ENCODE results near the gene MVB12B.
A peak's percentile ranks its signal among the peaks of the same experiment; 100 is the strongest.

The MVB12B gene

DNA sequence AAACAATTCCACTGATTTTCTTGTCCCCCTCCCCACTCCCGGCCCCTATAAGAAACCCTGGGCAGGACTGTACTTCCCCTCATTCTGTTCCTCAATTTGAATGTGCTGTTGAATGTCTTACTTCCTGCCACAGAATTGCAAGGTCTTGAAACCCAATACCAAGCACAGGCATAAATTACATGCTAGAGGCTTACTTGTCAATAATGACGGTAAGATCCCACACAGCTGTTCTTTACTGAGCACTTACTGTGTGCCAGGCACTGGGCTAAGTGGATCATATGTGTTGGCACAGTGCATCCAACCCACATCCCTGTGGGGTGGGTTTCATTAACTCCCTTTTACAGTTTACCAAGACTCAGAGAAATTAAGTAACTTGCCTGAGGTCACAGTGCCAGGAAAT is 63.4 kb downstream of the MVB12B start:
- no peak for DNase-seq

DNA sequence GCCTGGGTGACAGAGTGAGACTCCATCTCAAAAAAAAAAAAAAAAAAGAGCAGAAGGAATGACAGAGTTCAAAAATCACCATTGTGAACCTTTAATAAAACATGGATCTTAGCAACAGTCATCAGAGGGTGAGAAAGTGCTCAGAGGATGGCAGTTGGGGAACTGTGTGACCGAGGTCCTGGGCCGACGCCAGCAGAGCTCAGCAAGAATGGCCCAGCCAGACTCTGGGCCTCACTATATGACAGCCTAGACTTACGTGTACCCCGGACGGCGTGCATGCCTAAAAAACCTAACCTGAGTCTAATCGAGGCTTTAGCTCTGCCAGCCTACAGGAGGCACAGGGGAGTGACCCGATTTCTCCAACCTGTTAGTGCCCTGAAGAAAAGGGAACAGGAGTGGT is 64.3 kb downstream of the MVB12B start:
- no peak for DNase-seq

DNA sequence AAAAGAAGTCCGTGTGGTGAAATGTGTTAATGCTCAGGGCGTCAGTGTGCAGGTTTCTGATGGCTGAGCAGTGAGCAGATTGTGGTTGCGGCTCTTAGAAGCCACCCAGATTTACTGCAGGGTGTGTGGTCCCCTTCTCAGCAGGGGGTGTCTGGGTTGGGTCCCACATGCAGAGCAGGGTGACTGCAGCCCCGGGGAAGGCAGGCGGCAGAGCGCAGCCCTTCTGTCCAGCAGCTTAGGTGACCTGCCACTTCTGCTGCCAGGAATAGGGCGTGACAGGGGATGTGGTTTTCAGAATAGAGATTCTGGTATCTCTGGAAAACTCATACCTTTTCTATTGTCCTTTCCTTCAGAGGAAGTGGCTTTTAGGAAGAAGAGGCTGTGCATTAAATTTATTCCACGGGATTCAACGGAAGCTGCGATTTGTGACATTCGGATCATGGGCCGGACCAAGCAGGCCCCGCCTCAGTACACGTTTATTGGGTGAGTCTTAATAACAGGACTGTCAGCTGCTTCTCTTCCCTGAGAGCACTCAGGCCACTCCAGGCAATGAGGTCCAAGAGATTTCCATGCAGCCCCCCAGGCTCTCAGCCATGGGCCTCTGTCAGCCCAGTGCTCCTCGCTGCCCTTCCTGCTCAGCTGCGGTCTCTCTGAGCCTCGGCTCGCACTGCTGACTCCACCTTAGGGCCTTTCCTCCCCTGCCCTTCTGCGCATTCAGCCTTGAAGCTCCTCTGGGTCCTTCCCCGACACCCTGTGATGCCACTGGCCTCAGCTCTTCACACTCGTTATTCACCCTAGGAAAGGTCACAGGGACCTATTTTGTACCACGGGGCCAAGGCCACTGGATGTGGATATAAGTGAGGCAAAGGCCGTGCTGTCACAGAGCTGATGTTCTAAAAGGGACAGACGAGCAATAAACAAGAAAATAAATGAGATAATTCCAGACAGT is 65.4 kb downstream of the MVB12B start:
- DNase-seq: no peak

DNA sequence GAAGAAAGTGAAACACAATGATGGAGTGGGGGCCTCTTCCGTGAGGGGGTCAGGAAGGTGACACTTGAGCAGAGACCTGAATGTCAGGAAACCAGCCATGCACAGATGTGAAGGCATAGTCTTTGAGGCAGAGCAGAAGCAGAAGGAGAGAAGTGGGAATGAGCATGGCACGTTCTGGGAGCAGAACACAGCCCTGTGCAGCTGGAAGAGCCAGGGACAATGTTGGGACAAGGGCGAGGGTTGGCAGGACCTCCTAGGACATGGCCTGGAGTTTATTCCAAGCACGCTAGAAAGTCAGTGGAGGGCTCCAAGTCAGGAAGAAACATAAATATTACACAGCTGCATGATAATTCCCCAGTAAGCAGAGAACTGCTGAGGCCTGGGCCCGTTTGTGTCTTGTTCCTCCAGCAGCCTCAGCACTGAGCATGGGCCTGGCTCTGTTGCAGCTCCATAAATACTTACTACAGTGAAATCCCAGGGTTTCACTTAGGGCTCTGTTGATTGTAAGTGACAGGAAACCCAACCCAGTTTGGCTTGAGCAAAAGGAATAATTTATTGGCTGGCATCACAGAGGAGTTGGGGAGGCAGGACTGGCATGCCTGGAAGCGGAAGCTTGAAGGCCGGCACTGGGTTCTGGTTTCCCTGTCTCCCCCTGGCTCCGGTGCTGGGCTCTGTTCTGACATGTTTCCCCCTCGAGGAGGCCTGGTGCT is 66.2 kb downstream of the MVB12B start:
- DNase-seq: no peak

DNA sequence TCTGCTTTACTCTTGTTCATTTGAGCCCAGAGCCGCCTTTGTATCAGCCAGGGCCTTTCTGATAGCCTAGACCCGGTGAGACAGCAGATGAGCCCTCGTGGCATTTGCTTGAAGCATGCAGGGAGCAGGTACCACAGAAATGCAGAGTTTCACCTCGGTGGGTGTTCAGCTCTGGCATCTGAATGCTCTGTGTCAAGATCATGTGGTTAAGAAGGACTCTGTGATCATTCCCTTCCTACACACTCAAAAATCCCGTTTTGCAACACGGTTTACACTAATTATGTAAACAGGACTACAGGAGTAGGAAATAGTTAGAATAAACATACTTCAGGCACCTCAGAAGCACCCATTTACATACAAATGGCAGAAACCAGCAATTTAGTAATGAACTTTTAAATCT is 67.2 kb downstream of the MVB12B start:
- DNase-seq: no peak

DNA sequence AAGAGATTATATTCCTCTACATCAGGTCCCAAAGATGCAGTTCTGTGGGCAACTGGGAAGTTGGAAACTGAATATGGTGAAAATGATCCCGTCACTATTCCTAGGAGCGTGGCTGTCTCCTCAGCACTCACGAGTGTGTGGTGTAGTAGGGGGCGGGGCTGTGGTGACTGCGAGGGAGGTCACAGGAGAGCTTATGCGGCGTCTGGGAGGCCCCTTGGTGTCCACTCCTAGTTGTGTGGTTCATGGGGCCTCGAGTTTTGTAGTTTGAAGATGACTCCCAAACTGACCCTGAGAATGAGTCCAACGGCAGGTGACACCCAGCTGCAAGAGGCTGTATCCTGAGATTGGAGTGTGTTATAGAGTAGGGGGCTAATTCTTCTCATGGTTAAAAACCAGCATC is 68.2 kb downstream of the MVB12B start:
- DNase-seq: no peak

DNA sequence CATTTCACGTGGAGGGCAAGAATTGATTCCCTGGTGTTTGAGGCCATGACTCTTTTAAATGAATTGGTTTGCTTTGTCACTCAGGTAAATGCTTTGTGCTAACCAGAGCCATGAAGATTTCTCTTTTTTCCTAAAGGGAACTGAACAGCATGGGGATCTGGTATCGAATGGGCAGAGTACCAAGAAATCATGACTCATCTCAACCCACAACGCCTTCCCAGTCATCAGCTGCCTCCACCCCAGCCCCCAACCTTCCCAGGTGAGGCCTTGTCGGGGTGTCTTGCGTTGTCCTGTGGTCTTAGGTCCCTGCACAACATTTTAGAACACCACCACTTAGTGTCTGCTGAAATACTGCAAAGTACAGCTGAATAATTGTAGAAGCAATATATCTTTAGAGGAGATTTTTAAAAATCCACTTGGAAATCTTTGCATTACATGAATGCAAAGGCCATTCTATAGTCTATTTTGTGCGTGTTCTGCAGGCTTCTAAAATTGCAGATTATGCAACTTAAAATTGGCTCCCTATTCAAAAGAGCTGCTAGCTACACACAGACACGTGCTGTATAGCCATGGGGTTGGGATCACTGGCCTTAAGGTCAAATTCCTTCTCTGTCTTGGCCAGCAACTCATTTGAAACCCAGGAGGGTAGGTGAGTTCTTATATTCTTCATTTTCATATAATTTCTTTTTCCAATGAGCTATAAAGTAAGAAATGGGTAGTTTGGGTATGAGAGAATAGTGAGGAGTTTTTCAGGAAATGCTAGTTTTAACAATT is 69.0 kb downstream of the MVB12B start:
- DNase-seq: no peak

DNA sequence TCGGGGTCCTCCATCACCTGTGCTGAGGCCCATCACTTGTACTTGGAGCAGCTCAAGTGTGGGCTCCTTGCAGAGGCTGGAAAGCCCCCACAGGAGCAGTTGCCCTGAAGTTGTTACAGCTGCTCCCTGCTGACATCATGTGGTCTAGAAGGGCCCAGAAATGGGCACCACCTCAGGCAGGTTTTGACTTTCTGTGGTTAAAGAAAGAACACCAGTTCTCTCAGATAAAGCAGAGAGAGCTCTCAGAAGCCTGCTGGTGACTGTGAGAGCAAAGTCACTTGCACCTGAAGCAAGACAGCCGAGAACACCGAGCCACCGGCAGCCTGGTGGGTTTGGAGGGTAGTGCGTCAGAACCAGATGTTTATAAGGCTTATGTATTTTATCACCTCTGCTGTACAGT is 70.4 kb downstream of the MVB12B start:
- DNase-seq: peak; percentile 73

DNA sequence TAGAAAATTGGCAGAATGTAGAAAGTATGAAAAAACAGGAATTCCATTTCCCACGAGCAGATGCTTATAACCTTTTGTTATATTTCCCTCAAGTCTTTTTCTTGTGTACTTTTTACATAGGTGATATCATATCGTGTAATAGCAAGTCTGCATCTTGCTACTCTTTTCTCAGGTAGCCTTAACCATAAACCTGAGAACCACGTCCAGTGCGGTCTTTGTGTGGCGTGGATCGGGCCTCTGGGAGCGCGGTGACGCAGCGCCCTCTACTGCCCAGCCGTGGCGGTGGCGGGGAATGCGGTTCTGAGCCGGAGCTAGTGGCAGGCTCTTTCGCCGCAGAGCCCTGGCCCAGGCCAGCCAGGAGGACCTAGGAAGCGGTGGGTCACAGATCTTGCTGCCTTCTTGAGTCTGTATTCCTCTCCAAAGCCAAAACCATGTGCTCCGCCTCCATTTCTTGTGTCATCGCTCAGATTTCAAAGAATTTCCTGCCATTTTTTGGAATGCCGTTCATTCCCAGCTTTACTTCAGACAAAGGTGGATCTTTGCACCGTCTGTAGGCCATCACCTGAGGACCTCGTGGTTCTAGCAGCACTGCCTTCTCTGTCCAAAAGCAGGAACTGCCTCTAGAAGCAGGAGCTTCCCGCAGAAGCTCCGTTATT is 71.9 kb downstream of the MVB12B start:
- DNase-seq: peak; percentile 74

DNA sequence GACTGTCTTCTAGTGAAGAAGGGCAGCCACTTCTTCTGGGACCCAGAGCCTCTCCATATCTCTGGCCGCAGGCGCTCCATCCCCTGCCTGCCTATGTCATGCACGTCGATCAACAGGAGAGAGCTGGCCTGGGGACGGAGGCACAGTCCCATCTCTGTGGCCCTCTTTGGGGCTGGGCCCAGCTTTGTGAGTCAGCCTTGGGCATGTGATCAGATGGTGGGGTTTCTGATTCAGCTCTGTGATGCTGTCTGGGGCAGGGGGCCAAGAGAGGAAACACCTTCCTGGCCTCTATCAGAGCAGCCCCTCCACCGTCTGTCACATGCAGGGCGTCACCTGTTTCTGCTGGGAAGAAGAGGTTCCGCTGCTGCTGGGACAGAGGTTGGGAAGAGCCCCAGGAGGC is 72.6 kb downstream of the MVB12B start:
- no peak for DNase-seq

DNA sequence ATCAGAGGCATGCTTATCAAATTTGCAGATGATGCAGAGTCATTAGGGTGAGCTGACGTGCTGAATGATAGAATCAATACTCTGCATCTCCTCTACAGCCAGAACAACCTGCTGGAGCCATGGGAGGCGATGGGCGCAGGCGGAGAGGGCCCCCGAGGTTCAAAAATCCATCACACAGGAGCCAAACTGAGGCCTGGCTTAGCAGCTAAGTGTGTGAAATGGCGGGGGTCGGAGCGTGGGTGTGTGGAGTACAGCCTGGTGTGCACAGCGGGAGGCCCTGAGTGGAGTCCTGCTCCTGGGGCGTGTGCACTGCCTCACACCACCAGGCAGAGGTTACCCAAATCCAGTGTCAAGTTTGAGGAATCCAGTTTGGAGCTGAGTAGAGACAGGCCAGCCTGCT is 73.2 kb downstream of the MVB12B start:
- DNase-seq: no peak

DNA sequence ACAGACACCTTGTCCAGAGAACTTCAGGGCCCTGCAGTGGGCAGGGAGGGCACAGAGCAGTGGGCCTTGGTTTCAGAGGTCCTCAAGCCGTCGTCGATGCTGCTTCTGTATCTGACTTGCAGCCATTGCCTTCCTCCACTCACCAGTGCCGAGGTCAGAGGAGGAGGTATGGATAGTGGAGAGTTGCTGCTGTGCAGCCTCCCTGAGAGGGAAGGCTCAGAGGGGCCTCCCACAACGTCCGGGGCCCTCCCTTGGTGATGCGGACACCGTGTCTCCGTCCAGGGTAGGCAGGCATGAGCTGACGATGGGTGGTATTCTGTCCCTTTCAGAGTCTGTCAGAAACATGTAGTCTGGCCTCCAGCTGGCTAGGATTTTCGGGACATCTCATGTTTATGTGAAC is 73.9 kb downstream of the MVB12B start:
- DNase-seq: no peak

DNA sequence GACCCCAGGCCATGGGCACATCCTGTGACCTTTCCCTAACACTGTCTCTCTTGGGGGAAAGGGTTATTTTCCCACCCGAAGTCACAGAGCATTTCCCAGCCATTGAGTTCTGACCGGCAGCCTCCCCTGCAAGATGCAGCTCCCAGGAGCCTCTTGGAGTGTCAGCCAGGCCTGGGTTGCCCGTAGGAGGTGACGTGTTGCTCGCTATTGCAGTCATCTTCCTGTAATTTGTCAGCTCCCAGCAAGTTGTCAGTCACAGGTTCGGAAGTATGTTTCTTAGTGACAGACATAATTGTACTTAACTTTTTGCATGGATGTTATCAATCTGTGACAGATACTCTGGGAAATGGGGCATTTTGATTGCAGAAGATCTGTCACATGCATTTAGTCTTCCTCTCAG is 74.5 kb downstream of the MVB12B start:
- DNase-seq: no peak

DNA sequence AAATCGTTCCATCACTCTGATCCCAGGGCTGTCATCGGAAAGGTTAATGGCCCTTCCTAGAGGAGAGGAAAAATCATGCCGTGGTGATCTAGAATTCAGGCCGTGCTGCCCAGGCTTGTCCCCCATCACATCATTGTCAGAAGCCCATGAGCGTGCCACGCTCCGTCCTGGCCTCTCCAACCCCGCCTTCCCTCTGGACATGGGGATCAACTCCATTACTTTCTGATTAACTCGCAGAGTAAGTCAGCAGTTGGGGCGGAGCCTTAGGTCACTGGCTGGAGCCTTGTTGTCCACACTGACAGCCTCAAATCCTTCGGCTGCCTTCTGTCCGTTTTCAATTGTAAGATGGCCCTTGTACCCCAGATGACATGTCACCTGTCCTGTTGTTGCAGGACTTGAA is 75.0 kb downstream of the MVB12B start:
- DNase-seq: no peak

DNA sequence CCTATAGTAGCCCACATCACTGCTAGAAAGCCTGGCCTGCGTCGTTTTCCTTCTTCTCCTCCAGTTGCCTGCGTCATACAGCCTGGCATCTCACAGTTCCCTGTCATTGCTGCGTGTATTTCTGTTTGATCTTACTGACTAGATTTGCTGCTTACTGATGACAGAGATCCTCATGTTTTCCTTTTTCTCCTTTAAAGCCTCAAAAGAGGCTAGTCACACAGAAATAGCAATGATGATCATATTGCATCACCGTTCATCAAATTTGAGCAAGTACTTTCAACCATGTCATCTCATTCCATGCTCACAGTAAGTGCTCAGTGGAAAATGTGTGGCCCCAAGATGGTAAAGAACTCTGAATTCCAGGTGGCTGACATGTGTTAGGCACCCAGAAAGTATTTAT is 76.8 kb downstream of the MVB12B start:
- DNase-seq: no peak

DNA sequence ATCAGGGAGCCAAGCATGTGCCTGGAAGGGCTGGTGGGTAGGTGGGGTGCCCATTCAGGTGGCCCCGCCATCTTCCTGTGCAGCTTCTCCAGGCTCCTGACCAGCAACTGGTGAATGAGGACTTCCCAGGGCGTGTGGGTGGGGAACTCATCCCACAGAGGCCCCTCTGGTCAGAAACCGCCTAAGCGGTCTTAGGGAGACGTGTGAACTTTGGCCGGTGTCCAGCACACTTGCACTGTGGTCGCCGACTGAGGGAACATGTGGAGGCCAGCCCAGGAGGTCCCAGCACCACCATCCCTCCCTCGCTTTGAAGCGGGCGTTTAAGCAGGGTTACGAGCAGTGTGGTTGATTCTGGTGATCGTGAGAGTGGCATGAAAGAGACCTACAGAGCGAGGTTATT is 77.8 kb downstream of the MVB12B start:
- DNase-seq: no peak

DNA sequence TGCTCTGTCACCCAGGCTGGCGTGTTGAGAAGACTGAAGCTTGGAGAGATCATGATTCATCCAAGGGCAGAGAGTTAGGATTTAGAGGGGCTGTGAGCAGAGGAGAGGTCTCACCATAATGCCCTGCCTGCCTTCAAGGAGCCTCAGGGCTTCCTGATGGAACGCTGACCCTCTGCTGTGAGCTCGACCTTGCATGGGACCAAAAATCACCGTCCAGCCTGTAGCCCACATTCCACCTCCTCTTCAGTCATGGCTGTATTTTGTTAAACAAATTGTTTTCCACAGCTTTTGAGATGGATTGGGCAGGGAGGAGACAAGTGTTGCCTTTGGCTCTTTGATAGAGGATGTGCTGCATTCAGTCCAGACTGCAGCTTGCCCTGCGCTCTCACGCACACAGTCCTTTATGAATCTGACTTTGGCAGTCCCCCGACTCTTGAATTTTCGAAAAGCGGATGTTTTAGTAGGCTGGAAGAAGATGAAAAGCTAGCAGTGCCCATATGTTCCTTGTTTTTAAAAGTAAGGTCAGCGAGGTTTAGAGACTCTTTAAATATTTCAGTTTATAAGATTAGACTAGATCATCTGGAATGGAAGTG is 79.5 kb downstream of the MVB12B start:
- DNase-seq: no peak

DNA sequence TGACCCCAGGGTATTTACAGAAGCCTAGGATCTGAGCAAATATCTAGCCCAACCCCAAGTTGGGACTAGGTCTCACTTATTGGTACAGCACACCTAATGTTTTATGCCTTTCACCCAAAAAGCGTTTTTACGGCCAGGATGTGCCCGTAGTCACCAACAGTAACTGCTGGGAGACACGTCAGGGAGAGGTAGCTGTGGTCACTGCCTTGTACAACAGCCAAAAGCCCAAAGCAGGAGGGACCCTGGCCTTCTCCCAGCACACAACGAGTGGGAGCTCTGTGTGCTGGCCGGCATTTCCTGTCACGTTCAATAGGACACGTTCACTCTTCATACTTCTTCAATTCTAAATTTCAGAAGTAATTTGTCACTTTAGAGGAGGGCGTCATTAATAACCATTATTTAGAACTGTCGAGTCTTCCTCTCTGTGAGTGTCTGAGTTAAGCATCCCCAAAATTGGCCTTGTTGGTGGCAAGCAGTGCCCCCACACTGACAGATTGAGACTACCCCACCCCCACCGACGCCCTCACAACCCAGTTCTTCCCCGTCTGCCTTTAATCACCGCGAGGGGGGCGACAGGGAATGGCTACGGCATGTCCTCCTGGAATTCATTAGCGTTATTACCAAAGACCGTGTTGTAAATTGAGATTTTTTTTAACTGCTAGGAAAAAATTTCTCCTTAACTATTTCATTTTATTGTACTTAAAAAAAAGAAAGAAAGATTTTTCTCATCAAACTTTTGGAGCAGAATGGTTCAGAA is 80.7 kb downstream of the MVB12B start:
- no peak for DNase-seq

DNA sequence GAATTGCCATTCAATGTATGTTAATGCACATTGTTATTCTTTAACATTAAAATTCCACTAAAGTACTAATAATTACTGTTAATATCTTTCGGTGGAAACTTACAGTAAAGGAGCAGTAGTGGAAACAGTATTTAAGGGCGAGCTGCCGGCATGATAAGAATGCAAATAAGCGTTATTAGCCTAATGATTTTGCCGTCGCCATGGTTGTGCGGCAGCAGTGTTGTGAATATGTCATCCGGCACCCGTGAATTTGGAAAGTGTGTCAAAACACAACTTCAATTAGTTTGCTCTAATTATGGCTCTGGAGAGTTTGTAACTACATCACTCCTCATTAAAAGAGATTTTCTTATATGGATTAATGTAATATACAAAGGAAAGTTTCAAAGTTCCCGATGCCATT is 81.4 kb downstream of the MVB12B start:
- DNase-seq: no peak

DNA sequence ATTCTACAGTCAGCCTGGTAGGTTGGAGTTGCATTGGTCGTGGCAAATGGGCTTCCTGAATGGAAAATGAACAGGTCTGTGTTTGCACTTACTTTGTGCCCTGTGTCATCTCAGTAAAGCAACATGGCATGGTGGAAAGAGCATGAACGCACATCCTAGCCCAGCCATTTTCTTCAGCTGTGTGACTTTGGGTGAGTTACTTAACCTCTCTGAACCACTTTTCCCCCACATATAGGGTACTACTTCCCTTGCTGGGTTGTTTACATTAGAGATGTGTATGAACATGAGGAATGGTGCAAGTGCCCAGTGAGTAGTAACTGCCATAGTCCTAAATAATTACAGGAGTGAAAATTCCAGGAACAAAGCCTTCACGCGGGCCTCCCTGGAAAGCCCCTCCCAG is 83.6 kb downstream of the MVB12B start:
- DNase-seq: no peak

DNA sequence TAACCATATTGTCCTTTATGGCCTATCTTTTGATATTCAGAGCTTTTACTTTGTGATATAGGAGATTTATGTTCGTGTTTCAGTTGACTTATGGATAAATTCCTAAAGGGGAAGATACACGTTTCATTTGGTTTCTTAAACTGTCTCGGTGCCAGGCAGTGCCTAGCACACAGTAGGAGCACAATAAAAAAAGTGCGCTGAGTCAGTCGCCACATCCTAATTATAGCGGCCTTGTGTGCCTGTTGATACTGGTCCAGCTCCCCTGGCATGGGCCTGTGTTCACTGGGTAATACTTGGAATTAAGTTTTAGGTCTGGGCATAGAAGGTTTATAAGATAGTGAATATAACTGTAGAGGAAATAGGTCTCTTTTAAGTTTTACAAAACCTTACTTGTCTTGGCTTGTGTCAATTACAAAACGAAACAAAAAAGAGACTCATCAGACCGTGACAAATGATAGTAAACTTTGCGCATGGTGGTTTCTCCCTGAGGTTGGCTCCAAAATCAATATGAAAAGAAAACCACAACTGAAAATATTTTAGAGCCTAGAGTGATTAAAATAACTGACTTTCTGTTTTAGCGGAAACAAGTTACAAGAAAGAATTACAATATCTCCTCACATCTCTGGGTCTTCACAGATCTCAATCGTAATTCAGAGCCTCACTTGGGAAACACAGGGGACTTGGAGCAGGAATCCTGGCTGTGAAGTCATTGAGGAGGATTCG is 84.8 kb downstream of the MVB12B start:
- DNase-seq: no peak
